Measurements from ENCODE around the gene CCDC57. TPM values are rescaled to one million over a fixed set of nuclear protein-coding genes. Genes with fewer than 3 reads are reported as not detected.

The CCDC57 gene
- total and polyA plus RNA-seq, 2 of the 8 experiments (the other 6 are each of a cell fraction or from before 2014, with no cell fraction given): 8.4 to 12.9 TPM

DNA sequence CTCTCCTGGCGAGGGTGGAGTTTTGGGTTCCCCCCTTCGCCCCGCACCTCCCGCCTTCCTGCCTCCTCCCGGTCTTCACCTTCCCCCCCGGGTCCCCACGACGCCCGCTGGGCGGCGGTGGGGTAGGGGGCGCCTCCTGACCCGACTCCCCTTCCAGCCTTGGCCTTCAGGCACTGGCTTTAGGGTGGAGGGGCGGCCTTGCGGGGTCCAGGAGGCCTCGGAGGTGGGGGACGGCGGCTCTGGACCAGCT lies 18.6 kb upstream of the CCDC57 start (continued):
- no peak for TF ChIP-seq JUN (IDR thresholded peaks at IDR 0.05; ENCODE audit: low read depth, low read length)
- TF ChIP-seq CBX5 (IDR thresholded peaks at IDR 0.05; ENCODE audit: low read depth, low read length): no peak
- no peak for TF ChIP-seq CEBPB (IDR thresholded peaks at IDR 0.05; ENCODE audit: low read depth, low read length)
- TF ChIP-seq TCF12 (IDR thresholded peaks at IDR 0.05; ENCODE audit: low read depth, low read length): no peak
- no peak for TF ChIP-seq RXRA (IDR thresholded peaks at IDR 0.05; ENCODE audit: insufficient read depth, low read depth, low read length)
